ENCODE data around the gene MAPKBP1. TPM values are rescaled to one million over a fixed set of nuclear protein-coding genes. Genes with fewer than 3 reads are reported as not detected.

MAPKBP1 gene
- total RNA-seq, 3 donors from 2014 or later, result 11.5 to 29.3 (median 24.3) TPM

- Histone ChIP-seq H3K4me3 (no peak overlapping the region), H3K4me1 (no peaks in the 10 kb centered on the region), H3K9me3 (no peaks in the 10 kb centered on the region), H3K36me3 (no peaks in the 10 kb centered on the region), H3K27ac (no peak overlapping the region), H3K27me3 (no peaks in the 10 kb centered on the region)
- intact Hi-C loops (cut with DNase I; ENCODE audit: low total_unique reads), result no loop called here
- DNase-seq (ENCODE audit: low spot score in 2 of 2), result no peak
- no peak for TF ChIP-seq POLR2A (IDR thresholded peaks at IDR 0.05)
- no peak for TF ChIP-seq POLR2AphosphoS5 (IDR thresholded peaks at IDR 0.05)
- no peak for TF ChIP-seq CTCF (IDR thresholded peaks at IDR 0.05)
Observed at GRCh38 chr15:41858756-41859155, 84.5 kb downstream of the MAPKBP1 start.

GRCh38 chr15:41860049-41860828 is 86.0 kb downstream of the MAPKBP1 start:
- Histone ChIP-seq H3K4me3 (no peak overlapping the region), H3K36me3 (no peaks in the 10 kb centered on the region), H3K27ac (no peak overlapping the region), H3K27me3 (no peaks in the 10 kb centered on the region), H3K9me3 (no peaks in the 10 kb centered on the region), H3K4me1 (no peaks in the 10 kb centered on the region)
- DNase-seq (ENCODE audit: low spot score in 2 of 2), result no peak
- no peak for TF ChIP-seq CTCF (IDR thresholded peaks at IDR 0.05)
- TF ChIP-seq POLR2AphosphoS5 (IDR thresholded peaks at IDR 0.05), result no peak
- no peak for TF ChIP-seq POLR2A (IDR thresholded peaks at IDR 0.05)
- intact Hi-C loops (cut with DNase I; ENCODE audit: low total_unique reads), result no loop called here

GRCh38 chr15:41861736-41862356 is 87.6 kb downstream of the MAPKBP1 start:
- H3K27ac ChIP-seq, result no peak overlapping the region
- H3K9me3 ChIP-seq, result no peaks in the 10 kb centered on the region
- no peaks in the 10 kb centered on the region for H3K27me3 ChIP-seq
- intact Hi-C loops (cut with DNase I; ENCODE audit: low total_unique reads), result no loop called here
- no peak overlapping the region for H3K4me3 ChIP-seq
- no peaks in the 10 kb centered on the region for H3K4me1 ChIP-seq
- no peaks in the 10 kb centered on the region for H3K36me3 ChIP-seq
- DNase-seq (ENCODE audit: low spot score in 2 of 2), result no peak
- TF ChIP-seq POLR2AphosphoS5 (IDR thresholded peaks at IDR 0.05) (no peak), POLR2A (IDR thresholded peaks at IDR 0.05) (no peak), CTCF (IDR thresholded peaks at IDR 0.05) (no peak)

GRCh38 chr15:41862515-41863116 is 88.3 kb downstream of the MAPKBP1 start:
- intact Hi-C loops (cut with DNase I; ENCODE audit: low total_unique reads), result no loop called here
- TF ChIP-seq POLR2A (IDR thresholded peaks at IDR 0.05) (no peak), CTCF (IDR thresholded peaks at IDR 0.05) (no peak), POLR2AphosphoS5 (IDR thresholded peaks at IDR 0.05) (no peak)
- Histone ChIP-seq H3K9me3 (no peaks in the 10 kb centered on the region), H3K27me3 (no peaks in the 10 kb centered on the region), H3K4me3 (no peak overlapping the region), H3K4me1 (no peaks in the 10 kb centered on the region), H3K36me3 (no peaks in the 10 kb centered on the region), H3K27ac (peak overlapping the region in 1 of 2 donors; percentile 0)
- peak in 1 of 2 donors; percentile 44 for DNase-seq (ENCODE audit: low spot score in 2 of 2)
